Large intestine (tissue), 3 donors: ENCODE results near the gene KIF16B. TPM values are rescaled to one million over a fixed set of nuclear protein-coding genes. Genes with fewer than 3 reads are reported as not detected.

Experiments
- DNase-seq, 2 donors: peaks; one replicate each; pipeline versions ENCODE4 v3.0.0 to v3.0.0-alpha.2; 2013
- H3K27ac ChIP-seq: one replicate; pipeline ENCODE4 v1.5.1; 2013; ENCODE audit warnings: low read length
- H3K27me3 ChIP-seq: 2 replicates; pipeline ENCODE4 v1.6.1; 2013; ENCODE audit warnings: low read length; ENCODE audit not compliant: control insufficient read depth, insufficient read depth
- H3K36me3 ChIP-seq: 2 replicates; pipeline ENCODE4 v1.6.1; 2013; ENCODE audit warnings: low read length; ENCODE audit not compliant: control insufficient read depth, insufficient read depth
- H3K4me1 ChIP-seq: one replicate; pipeline ENCODE4 v1.6.1; 2013; ENCODE audit warnings: low read length; ENCODE audit not compliant: control insufficient read depth, insufficient read depth
- H3K4me3 ChIP-seq: one replicate; pipeline ENCODE4 v1.5.1; 2013; ENCODE audit warnings: low read length
- H3K9me3 ChIP-seq: one replicate; pipeline ENCODE4 v1.6.1; 2013; ENCODE audit warnings: mild to moderate bottlenecking, low read depth, low read length, moderate library complexity; ENCODE audit not compliant: control insufficient read depth
- WGBS: methylation state at CpG from one replicate; pipeline ENCODE4 v1.1.5; 2013; ENCODE audit warnings: low lambda C conversion rate; ENCODE audit not compliant: insufficient coverage; 5-methylcytosine and 5-hydroxymethylcytosine counted together
- polyA plus RNA-seq: library from polyadenylated mRNA; unstranded; fragments of 120-200 nt; gene quantifications from one replicate; pipeline ENCODE4 v1.2.1, GENCODE V29; 2013

Gene KIF16B
- polyA plus RNA-seq, 1 donor: 21.0 TPM

DNA sequence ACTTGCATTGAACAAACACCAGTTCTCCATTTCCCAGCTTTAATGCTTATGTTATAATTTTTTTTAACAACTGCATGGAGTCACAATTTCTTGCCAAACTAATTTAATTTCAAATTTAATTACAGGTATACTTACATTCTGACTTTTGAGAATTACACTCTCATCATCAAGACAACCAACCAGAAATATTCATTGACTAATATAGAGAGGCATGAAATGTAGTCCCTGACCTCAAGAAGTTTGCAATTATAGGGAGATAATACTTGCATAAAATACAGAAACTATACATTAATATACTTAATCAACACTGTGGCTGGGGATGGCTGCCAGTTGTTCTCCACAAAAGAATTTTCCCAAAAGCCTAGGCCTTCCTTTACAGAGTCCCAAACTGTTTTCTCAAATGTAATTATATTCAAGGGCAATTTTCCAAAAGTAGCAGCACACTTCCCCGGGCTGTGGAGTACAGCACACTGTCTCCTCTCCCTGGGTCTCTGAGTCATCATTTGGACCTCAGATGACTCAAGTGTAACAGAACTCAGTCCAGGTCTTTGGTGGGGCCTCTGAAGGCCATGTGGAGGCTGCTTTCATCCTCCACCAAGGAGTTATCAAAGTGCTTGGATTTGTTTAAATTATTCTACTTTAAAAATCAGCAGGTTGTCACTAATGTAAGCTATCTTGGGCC lies 114.1 kb downstream of the KIF16B start:
- H3K27ac ChIP-seq: no peak overlapping the region
- H3K4me3 ChIP-seq: no peak overlapping the region
- no peak for DNase-seq

DNA sequence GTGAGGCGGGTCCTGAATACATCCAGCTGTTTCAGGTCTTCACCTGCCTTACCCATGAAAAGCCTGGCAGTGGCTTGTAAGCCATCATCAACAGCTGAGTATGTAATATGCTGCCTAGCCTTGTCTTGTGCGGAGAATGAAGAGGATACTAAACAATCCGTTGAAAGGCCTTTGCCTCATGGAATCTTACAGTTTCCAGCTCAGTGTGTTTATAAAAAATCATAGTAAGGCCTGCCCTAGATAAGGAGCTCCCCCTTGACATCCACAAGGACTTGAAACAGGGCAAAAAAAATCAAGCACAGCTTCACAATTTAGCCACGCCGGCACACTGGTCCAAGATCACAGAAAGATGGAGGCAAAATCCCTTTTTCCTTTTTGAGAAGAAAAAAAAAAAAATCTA lies 115.7 kb downstream of the KIF16B start:
- Histone ChIP-seq H3K36me3 (no peaks in the 10 kb centered on the region), H3K4me1 (peaks cover 12% of the 10 kb centered on the region), H3K27ac (no peak overlapping the region), H3K9me3 (no peaks in the 10 kb centered on the region), H3K27me3 (no peaks in the 10 kb centered on the region), H3K4me3 (no peak overlapping the region)
- DNase-seq: no peak
- WGBS: 100% methylated on average over 1 of the region's 5 CpGs

More for the DNA sequence above, 114.1 kb downstream of the KIF16B start:
- no CpG with 5 or more reads among the region's 1 CpG for WGBS
- Histone ChIP-seq H3K9me3 (no peaks in the 10 kb centered on the region), H3K27me3 (no peaks in the 10 kb centered on the region), H3K36me3 (no peaks in the 10 kb centered on the region), H3K4me1 (peaks cover 12% of the 10 kb centered on the region)

DNA sequence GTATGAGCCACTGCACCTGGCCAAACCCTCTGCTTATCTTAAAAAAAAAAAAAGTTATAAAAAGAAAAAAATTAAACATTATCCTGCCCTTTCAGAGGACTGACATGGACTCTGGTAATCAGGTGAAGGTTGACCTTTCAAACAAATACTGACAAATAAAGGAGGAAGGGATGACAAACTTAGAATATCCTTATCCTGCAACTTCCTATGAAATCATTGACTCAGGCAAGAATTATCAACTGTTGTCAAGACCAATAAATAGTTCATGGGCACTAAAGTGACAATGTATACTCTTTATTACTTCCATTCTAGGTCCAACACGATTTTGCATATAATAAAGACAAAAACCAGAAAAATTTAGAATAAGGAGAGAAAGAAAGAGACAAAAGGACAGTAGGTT lies 117.9 kb downstream of the KIF16B start:
- no peaks in the 10 kb centered on the region for H3K9me3 ChIP-seq
- peak overlapping the region; percentile 58 for H3K27ac ChIP-seq
- WGBS: 33% methylated on average over 1 of the region's 1 CpG
- no peak overlapping the region for H3K4me3 ChIP-seq
- peaks cover 12% of the 10 kb centered on the region for H3K4me1 ChIP-seq
- H3K36me3 ChIP-seq: peaks cover 2% of the 10 kb centered on the region
- DNase-seq: peak; percentile 14 to 58
- H3K27me3 ChIP-seq: no peaks in the 10 kb centered on the region

DNA sequence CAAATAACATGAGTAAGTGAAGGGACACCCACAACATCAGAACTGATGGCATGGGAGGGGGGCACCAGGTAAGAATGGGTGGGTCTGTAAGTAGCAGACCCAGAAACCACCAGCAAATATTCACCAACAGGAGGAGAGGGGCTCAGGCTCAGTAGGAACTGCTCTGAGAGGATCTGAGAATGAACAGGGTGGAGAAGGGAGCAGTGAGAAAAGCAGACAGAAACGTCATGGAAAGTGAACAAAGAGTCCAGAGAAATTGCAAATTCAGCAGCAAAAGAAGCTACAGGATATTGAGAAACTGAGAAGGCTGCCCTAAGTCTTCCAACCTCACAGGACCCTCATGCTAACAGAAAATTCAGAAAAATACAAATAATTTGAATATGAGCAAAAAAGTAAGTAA lies 121.3 kb downstream of the KIF16B start:
- Histone ChIP-seq H3K27me3 (no peaks in the 10 kb centered on the region), H3K9me3 (no peaks in the 10 kb centered on the region), H3K4me3 (no peak overlapping the region), H3K36me3 (peaks cover 2% of the 10 kb centered on the region), H3K4me1 (peaks cover 12% of the 10 kb centered on the region), H3K27ac (no peak overlapping the region)
- no peak for DNase-seq
- WGBS: no CpG with 5 or more reads among the region's 1 CpG

DNA sequence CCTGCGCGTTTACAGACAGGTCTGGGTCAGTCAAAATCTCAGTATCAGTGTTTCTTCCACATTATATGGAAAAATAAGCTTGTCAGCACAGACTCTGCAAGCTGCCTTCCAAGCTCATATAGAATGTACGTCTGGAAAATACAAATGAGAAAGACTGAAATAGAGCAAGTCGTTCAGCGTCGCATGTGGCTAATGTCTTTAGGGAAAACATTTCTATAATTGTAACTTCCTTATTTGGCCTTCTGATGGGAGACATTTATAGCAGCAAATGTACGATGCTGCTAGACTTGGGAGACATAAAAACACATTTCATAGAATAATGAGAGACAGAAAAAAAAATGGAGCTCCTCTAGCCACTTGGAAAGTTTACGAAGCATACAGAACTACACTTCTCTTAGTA lies 122.2 kb downstream of the KIF16B start:
- Histone ChIP-seq H3K4me1 (peaks cover 12% of the 10 kb centered on the region), H3K4me3 (no peak overlapping the region), H3K36me3 (peaks cover 2% of the 10 kb centered on the region), H3K27ac (no peak overlapping the region), H3K27me3 (no peaks in the 10 kb centered on the region), H3K9me3 (no peaks in the 10 kb centered on the region)
- WGBS: 90% methylated on average over 3 of the region's 8 CpGs
- DNase-seq: no peak

DNA sequence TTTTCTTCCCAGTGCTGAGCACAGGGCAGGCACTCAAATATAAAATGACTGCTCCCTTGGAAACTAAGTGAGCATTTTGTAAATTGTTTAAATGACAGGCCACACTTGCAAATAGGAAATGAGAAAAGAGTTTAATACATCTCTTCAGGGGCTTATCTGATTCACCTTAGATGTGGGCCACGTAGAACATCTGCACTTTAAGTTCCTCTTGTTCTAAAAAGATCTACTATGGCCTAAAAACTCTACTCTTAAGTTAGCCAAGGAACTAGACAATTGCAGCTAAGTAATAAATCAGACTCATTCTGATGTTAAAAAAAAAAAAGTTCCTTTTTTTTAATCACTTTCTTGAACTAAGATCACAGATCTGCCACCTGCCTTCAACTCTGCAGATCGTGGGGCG lies 126.3 kb downstream of the KIF16B start:
- H3K27me3 ChIP-seq: no peaks in the 10 kb centered on the region
- peaks cover 2% of the 10 kb centered on the region for H3K36me3 ChIP-seq
- no peaks in the 10 kb centered on the region for H3K4me1 ChIP-seq
- WGBS: 88% methylated on average over 1 of the region's 3 CpGs
- H3K9me3 ChIP-seq: no peaks in the 10 kb centered on the region
- no peak overlapping the region for H3K4me3 ChIP-seq
- DNase-seq: no peak
- no peak overlapping the region for H3K27ac ChIP-seq

DNA sequence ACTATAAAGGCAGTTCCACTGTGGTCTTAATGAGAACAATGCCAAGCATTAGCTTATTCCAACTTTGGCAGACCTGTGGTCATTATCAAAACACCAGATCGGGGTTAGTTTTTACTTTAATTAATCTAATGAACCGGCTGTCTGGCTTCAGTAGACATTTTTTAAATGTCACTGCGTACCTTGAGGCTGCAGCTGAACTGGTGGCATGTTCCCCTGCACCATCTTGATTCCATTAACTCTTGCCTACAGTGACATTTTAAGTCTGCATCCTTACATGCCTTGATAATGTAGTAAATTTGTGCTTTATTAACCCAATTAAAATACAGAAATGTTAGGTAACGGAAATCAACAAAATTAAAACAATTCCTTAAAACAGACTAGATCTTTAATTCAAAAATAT lies 127.0 kb downstream of the KIF16B start:
- 86% methylated on average over 1 of the region's 4 CpGs for WGBS
- Histone ChIP-seq H3K27ac (no peak overlapping the region), H3K4me3 (no peak overlapping the region), H3K9me3 (no peaks in the 10 kb centered on the region), H3K36me3 (peaks cover 2% of the 10 kb centered on the region), H3K4me1 (no peaks in the 10 kb centered on the region), H3K27me3 (no peaks in the 10 kb centered on the region)
- DNase-seq: no peak

DNA sequence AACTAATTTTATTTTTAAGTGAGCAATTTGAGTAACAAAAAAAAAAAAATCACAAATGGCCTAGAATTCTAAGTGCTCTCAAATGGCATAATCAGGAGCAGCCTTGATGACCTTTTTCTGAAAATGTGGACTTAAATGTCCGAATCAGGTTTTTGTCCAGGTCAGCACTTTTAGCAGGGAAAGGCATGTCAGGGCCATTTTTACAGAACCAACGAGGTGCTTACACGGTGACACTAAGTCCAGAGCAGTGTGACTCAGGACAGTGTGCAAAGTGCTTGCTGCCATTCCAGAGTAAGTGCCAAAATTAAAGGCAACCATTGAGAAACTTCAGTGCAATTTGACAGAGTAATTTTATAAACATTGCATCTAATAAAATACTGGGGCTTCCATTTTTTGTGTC lies 127.8 kb downstream of the KIF16B start:
- H3K36me3 ChIP-seq: peaks cover under 1% of the 10 kb centered on the region
- no peaks in the 10 kb centered on the region for H3K9me3 ChIP-seq
- H3K4me1 ChIP-seq: no peaks in the 10 kb centered on the region
- no peak overlapping the region for H3K4me3 ChIP-seq
- no peak overlapping the region for H3K27ac ChIP-seq
- DNase-seq: no peak
- no peaks in the 10 kb centered on the region for H3K27me3 ChIP-seq
- WGBS: no CpG with 5 or more reads among the region's 3 CpGs

DNA sequence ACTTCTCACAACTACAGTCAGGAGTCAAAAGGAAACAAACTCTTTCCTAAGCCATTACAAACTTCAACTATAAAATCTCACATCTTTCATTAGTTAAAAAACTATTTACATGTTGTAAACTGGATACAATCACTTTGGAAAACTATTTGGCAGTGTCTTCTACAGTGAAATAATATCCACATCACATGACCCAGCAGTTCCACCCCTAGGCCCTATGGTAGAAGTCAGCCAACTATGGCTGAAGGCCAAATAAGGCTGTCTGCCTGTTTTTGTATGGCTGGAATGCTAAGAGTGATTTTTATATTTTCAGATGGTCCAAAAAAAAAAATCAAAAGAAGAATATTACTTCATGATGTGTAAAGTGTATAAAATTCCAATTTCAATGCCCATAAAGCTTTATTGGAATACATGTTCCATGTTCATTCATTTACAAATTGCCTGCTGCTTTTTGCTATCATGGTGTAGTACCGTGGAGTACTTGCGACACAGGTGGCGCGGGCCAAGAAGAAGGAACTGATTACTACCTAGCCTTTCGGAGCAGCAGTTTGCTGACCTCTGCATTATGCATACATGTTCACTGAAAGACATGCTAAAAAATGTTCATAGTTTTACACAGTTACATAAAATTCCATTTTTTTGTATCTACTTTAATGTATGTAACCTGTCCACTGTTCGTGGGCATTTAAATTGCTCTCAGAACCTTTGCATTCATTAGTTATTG lies 129.0 kb downstream of the KIF16B start:
- Histone ChIP-seq H3K4me3 (no peak overlapping the region), H3K27ac (no peak overlapping the region), H3K4me1 (no peaks in the 10 kb centered on the region), H3K36me3 (no peaks in the 10 kb centered on the region), H3K9me3 (peaks cover 3% of the 10 kb centered on the region), H3K27me3 (no peaks in the 10 kb centered on the region)
- DNase-seq: no peak
- WGBS: 92% methylated on average over 4 of the region's 6 CpGs

DNA sequence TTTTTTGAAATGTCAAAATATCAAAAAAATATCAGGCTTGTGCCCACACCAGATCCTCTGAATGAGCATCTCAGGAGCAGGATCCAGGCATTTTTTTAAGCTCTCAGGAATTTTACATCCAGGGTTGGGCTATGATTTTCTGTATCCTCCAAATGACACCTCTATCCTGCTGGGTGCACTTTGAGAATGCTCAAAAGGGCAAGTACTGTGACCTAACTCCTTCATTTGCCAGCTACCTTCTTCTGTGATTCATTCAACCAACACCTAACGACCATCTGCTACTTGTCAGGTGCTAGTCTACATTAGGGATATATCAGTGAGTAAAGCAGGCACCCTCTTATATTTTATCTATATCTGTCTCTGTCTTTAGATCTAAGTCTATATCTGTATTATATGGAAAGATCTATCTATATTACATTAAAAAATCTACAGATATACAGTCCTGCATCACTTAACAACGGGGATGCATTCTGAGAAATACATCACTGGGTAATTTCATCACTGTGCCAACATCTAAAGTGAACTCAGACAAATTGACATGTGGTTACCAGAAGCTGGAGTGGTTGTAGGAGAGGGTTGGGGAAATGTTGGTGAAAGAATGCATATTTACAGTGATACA lies 131.6 kb downstream of the KIF16B start:
- Histone ChIP-seq H3K4me1 (no peaks in the 10 kb centered on the region), H3K27ac (no peak overlapping the region), H3K4me3 (no peak overlapping the region), H3K27me3 (no peaks in the 10 kb centered on the region), H3K36me3 (no peaks in the 10 kb centered on the region), H3K9me3 (peaks cover 3% of the 10 kb centered on the region)
- WGBS: 100% methylated on average over 1 of the region's 2 CpGs
- DNase-seq: no peak
